ENCODE measurements around the gene BANK1. TPM values are rescaled to one million over a fixed set of nuclear protein-coding genes. Genes with fewer than 3 reads are reported as not detected.

The BANK1 gene
- total RNA-seq, 2 experiments from 2014 or later = 0.06 to 0.10 TPM

DNA sequence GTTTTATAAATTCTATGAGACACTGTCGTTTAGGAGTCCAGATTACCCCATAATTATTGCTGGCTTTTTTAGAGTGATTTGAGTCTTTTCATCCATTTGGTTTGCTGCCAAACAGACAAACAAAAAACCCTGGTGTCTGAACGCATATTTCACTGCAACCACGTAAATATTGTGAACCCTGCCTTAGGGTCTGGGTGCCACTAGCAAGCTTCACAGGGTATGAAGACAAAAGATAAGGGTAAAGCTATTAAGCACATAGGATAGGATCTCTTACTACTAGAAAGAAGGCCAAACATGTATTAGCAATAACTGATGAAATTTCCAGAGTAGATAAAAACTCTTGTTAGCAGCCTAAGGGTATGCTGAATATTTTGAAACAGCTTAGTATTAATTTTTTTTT is 143.3 kb downstream of the BANK1 start:
- Mint-ChIP-seq H3K27me3 (peaks cover 2% of the 10 kb centered on the region), H3K27ac (no peak overlapping the region), H3K4me3 (no peak overlapping the region), H3K4me1 (no peaks in the 10 kb centered on the region), H3K36me3 (ENCODE audit: low read depth) (no peaks in the 10 kb centered on the region), H3K9me3 (no peaks in the 10 kb centered on the region)
- DNase-seq = no peak
- POLR2A ChIA-PET = no interaction called here
- CTCF ChIA-PET = no interaction called here

DNA sequence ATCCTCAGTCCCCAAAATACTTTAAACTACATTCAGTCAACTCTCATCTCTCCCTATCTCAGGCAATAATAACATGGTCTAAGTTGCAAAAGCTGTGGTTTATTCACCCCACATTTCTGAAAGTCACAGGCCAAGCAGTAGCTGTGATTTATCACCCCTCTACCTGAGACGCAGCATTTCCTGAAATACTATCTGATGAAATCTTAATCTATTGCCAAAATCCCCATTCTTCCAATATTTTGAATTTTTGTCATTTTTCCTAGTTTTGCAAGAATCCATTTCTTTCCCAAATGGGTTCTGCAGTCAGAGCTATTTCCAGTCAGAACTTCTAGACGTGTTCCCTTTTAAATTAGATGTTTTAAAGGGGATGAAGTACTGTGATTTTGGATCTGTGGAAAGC is 148.3 kb downstream of the BANK1 start:
- ChIA-PET POLR2A (no interaction called here), CTCF (no interaction called here)
- H3K36me3 Mint-ChIP-seq (ENCODE audit: low read depth) = no peaks in the 10 kb centered on the region
- no peak for DNase-seq
- H3K9me3 Mint-ChIP-seq = no peaks in the 10 kb centered on the region
- no peaks in the 10 kb centered on the region for H3K4me1 Mint-ChIP-seq
- peaks cover 5% of the 10 kb centered on the region for H3K27me3 Mint-ChIP-seq
- no peak overlapping the region for H3K4me3 Mint-ChIP-seq
- no peak overlapping the region for H3K27ac Mint-ChIP-seq

DNA sequence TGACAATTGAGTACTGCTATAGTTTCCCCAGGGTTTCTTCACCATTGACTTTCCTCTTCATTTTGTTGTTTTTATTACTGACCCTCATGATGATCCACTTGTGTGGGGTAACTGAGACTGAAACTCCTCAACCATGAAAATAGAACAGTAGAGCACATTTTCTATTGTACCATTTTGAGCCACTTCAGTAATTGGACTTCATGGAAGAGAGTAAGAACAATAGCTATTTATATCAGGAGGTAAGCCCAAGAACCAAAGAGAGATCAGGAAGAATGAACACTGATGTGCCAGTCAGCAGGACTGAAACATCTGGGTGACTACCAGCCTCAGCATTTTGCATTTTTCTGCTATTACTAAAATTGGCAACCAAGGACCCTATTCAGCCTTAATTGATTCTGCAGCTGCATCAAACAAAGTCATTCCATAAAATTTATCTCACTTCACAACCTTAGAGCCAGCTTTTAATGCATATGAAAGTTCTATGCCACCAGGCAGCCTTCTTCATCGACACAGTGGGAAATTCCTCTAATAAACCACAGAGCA is 151.4 kb downstream of the BANK1 start:
- Mint-ChIP-seq H3K4me3 (no peak overlapping the region), H3K36me3 (ENCODE audit: low read depth) (no peaks in the 10 kb centered on the region), H3K27ac (no peak overlapping the region), H3K4me1 (no peaks in the 10 kb centered on the region), H3K9me3 (no peaks in the 10 kb centered on the region), H3K27me3 (peaks cover 5% of the 10 kb centered on the region)
- ChIA-PET CTCF (no interaction called here), POLR2A (no interaction called here)
- DNase-seq = no peak

DNA sequence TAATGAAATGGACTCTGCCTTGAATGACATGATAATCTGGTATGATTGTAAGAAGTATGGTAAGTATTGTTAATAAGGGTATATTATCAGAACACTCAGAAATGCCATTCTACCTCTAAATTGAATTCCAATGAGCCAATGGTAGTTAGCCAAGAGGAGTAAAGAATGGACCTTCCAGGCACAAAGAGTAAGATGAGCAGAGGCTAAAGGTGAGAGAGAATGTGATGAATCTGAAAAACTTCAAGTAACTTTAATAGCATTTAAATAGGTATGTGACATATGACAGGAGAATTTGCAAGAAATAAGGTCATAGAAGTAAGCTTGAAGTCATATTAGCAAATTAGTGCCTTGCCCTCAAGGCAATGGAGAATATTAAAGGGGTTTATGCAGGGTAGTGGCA is 152.4 kb downstream of the BANK1 start:
- no peak for DNase-seq
- Mint-ChIP-seq H3K9me3 (no peaks in the 10 kb centered on the region), H3K4me1 (no peaks in the 10 kb centered on the region), H3K4me3 (no peak overlapping the region), H3K36me3 (ENCODE audit: low read depth) (no peaks in the 10 kb centered on the region), H3K27me3 (peaks cover 4% of the 10 kb centered on the region), H3K27ac (no peak overlapping the region)
- POLR2A ChIA-PET = no interaction called here
- CTCF ChIA-PET = no interaction called here

DNA sequence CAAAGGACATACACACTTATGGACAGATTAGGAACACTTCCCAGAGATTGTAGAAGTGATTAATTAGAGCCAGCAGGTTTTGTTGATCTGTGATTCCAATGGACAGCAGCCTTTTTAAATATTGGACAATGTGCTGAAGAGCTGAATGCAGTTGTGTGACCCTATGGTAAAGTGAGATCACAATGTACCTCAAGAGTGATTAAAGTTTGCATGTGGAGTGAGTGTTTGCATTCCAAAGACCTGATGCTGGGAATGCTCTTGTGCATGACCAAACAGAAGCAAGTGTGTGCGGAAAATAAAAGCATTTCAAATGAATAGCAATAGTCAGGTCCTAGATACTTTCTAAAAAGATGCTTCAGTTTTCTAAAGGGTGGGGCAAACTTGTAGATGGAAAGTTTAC is 154.1 kb downstream of the BANK1 start:
- Mint-ChIP-seq H3K4me1 (no peaks in the 10 kb centered on the region), H3K27ac (no peak overlapping the region), H3K27me3 (peaks cover 4% of the 10 kb centered on the region), H3K9me3 (no peaks in the 10 kb centered on the region), H3K4me3 (no peak overlapping the region), H3K36me3 (ENCODE audit: low read depth) (no peaks in the 10 kb centered on the region)
- DNase-seq = no peak
- CTCF ChIA-PET = no interaction called here
- POLR2A ChIA-PET = interaction anchor here (0.6 kb wide), 1 partner anchor 116 kb away, joined by 3 read pairs; no protein-coding TSS in a partner anchor

DNA sequence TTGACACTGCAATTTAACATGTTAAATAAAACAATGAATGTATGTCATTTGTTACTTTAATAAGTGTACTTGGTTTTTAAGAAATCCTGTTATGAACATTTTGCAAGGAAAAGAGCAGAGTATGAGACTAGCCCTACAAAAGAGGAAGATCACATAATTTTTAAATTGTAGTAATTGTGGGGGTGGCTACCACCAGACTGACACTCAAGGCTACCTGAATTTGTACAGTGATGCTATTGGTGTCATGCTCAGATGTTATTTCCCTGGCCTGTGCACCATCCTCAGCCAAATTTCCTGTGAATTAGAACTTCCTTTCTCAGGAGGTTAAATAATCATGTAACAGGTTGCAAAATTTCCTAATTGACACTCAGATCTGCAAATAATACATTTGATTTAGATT is 157.5 kb downstream of the BANK1 start:
- POLR2A ChIA-PET = no interaction called here
- Mint-ChIP-seq H3K27ac (no peak overlapping the region), H3K27me3 (peaks cover 5% of the 10 kb centered on the region), H3K9me3 (no peaks in the 10 kb centered on the region), H3K36me3 (ENCODE audit: low read depth) (no peaks in the 10 kb centered on the region), H3K4me1 (no peaks in the 10 kb centered on the region), H3K4me3 (no peak overlapping the region)
- DNase-seq = no peak
- CTCF ChIA-PET = no interaction called here

DNA sequence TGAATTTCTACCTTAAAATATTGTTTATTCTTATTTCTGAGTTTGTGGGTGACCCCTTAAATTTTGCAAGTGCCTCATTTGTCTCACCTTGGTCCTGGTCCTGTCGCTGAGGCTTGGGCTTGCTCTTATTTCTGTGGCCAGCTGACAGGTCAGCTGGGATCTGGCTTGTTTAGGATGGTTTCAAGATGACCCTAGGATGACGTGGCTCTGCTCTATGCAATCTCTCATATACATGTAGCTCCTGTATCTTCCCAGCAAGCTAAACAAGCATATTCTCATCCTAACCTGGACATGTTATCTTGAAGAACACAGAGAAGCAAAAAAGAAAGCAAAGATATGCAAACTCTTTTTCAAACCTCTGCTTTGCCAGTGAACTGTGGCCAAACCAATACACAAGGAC is 158.4 kb downstream of the BANK1 start:
- no peaks in the 10 kb centered on the region for H3K36me3 Mint-ChIP-seq (ENCODE audit: low read depth)
- ChIA-PET POLR2A (no interaction called here), CTCF (no interaction called here)
- no peak for DNase-seq
- H3K4me1 Mint-ChIP-seq = no peaks in the 10 kb centered on the region
- peaks cover 7% of the 10 kb centered on the region for H3K27me3 Mint-ChIP-seq
- H3K27ac Mint-ChIP-seq = no peak overlapping the region
- H3K4me3 Mint-ChIP-seq = no peak overlapping the region
- H3K9me3 Mint-ChIP-seq = no peaks in the 10 kb centered on the region

DNA sequence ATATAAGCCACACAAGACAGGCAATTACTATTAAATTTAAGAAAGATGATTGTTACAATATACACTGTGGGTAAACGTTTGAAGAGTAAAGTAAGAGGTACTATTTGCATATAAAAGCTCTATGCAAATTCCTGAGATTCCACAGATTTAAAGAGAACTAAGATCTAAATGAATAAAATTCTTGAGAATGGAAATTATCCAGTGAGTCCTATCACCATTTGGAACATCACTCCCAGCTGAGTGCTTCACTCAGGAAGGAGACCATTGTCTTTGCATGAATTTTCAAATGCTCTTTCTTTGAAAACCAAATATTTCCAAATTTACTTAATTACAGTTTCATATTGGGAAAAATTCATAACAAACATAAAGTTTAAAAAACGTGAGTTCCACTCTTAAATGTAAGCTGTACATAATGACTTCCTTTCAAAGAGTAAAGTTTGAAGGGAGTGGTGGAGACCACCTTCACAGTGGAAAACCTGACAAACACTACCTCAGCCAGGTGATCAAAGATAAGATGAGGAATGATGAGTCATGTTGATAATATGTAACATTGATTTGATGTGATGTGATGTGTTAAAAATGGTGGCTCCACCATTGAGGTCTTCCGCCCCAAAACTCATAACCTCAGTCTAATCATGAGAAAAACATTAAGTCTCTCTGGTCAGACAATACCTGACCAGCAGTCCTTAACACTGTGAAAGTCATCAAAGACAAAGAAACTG is 159.9 kb downstream of the BANK1 start:
- Mint-ChIP-seq H3K9me3 (no peaks in the 10 kb centered on the region), H3K36me3 (ENCODE audit: low read depth) (no peaks in the 10 kb centered on the region), H3K27ac (no peak overlapping the region), H3K4me1 (no peaks in the 10 kb centered on the region), H3K4me3 (no peak overlapping the region), H3K27me3 (peaks cover 7% of the 10 kb centered on the region)
- ChIA-PET CTCF (interaction anchor here (0.6 to 1.0 kb wide), 3 partner anchors 8 to 947 kb away, joined by 3 read pairs; no protein-coding TSS in a partner anchor), POLR2A (interaction anchor here (0.6 kb wide), 1 partner anchor 1082 kb away, joined by 3 read pairs; no protein-coding TSS in a partner anchor)
- no peak for DNase-seq

DNA sequence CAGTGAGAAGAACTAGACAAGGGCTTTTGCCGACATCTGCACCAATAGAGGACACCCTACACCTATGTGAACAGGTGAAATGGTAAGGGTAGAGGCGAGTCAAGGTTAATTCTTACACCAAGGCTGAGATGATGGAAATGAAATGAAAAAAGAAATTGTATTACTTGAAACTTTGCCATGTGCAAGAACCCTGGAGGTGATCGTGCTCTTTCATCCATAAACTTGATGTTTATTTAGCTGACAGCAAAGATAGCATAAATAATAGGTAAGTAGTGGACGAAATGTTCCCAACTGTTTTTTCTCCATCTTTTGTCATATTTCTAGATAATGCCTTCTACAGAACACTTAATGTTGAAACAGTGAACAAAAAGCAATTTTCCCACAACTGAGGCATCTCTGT is 162.5 kb downstream of the BANK1 start:
- no peaks in the 10 kb centered on the region for H3K36me3 Mint-ChIP-seq (ENCODE audit: low read depth)
- H3K27ac Mint-ChIP-seq = no peak overlapping the region
- H3K27me3 Mint-ChIP-seq = peaks cover 7% of the 10 kb centered on the region
- POLR2A ChIA-PET = no interaction called here
- no peak for DNase-seq
- H3K4me3 Mint-ChIP-seq = no peak overlapping the region
- CTCF ChIA-PET = no interaction called here
- H3K9me3 Mint-ChIP-seq = no peaks in the 10 kb centered on the region
- H3K4me1 Mint-ChIP-seq = no peaks in the 10 kb centered on the region

DNA sequence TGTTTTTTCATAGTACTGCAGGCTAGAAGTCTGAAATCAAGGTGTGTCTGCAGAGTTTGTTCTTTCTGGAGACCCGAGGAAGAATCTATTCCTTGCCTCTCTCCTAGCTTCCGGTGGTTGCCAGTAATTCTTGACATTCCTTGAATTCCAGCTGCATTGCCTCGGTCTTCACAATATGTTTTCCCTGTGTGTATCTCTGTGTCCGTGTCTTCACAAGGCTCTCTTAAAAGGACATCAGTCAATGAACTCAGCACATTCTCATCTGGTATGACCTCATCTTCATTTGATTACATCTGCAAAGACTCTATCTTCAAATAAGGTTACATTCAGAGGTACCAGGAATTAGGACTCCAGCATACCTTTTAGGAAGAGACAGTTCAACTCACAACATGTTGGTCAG is 163.4 kb downstream of the BANK1 start:
- no peaks in the 10 kb centered on the region for H3K4me1 Mint-ChIP-seq
- no peak overlapping the region for H3K27ac Mint-ChIP-seq
- peaks cover 7% of the 10 kb centered on the region for H3K27me3 Mint-ChIP-seq
- no peak overlapping the region for H3K4me3 Mint-ChIP-seq
- no peaks in the 10 kb centered on the region for H3K36me3 Mint-ChIP-seq (ENCODE audit: low read depth)
- H3K9me3 Mint-ChIP-seq = no peaks in the 10 kb centered on the region
- no peak for DNase-seq
- POLR2A ChIA-PET = no interaction called here
- CTCF ChIA-PET = no interaction called here

DNA sequence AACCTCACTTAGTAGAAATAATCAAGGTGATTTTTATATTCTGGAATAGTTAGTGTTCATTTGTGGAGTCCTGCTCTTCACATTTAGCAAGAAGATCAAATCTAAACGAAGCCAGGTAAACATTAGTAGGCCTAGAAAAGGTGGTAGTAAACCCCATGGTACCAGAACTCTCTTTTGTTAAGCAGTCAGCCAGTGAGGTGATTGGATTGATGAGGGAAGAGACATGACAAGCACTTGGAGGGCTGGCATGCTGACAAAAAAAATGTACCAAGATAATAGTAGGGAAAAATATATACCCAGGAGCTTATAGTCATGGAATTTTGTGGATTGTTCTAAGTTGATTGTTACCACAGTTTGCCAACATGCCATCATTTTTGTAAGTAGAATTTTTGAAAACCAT is 163.8 kb downstream of the BANK1 start:
- Mint-ChIP-seq H3K9me3 (no peaks in the 10 kb centered on the region), H3K36me3 (ENCODE audit: low read depth) (no peaks in the 10 kb centered on the region), H3K4me3 (no peak overlapping the region), H3K4me1 (no peaks in the 10 kb centered on the region), H3K27me3 (peaks cover 7% of the 10 kb centered on the region), H3K27ac (no peak overlapping the region)
- ChIA-PET CTCF (no interaction called here), POLR2A (no interaction called here)
- DNase-seq = no peak

DNA sequence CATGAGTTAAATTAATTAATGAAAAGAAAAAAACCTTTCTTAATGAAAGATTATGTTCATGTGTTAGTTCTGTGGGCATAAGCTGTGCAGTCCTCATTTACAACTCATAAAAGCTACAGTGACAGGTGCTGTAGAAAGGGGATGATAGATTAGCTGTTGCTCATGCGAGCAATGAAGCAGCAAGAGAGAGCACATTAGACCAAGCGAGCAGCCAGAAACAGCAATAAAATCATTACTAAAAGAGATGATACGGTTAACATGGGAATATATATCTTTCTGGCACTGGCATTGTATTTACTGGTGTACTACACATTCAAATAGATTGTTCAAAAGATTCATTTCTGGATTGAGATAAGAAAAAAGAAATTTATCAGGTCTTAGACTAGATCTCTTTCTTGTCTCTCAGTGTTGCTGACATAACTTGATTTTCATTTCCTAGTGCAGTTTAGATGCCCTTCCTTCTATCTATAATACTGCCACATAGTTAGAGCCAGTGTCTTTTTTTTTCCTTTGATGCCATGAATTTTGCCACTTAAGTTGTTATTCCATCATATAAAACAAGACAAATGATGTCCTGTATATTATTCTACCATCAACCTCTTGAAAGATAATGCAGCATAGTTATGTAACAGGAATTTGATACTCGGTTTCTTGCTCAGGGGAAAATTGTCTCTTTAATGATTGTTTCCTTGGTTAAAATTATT is 164.6 kb downstream of the BANK1 start:
- H3K27ac Mint-ChIP-seq = no peak overlapping the region
- no peaks in the 10 kb centered on the region for H3K4me1 Mint-ChIP-seq
- no peak for DNase-seq
- H3K27me3 Mint-ChIP-seq = peaks cover 7% of the 10 kb centered on the region
- ChIA-PET POLR2A (no interaction called here), CTCF (interaction anchor here (0.5 kb wide), 1 partner anchor 569 kb away, joined by 3 read pairs; no protein-coding TSS in a partner anchor)
- H3K36me3 Mint-ChIP-seq (ENCODE audit: low read depth) = no peaks in the 10 kb centered on the region
- no peaks in the 10 kb centered on the region for H3K9me3 Mint-ChIP-seq
- H3K4me3 Mint-ChIP-seq = no peak overlapping the region

DNA sequence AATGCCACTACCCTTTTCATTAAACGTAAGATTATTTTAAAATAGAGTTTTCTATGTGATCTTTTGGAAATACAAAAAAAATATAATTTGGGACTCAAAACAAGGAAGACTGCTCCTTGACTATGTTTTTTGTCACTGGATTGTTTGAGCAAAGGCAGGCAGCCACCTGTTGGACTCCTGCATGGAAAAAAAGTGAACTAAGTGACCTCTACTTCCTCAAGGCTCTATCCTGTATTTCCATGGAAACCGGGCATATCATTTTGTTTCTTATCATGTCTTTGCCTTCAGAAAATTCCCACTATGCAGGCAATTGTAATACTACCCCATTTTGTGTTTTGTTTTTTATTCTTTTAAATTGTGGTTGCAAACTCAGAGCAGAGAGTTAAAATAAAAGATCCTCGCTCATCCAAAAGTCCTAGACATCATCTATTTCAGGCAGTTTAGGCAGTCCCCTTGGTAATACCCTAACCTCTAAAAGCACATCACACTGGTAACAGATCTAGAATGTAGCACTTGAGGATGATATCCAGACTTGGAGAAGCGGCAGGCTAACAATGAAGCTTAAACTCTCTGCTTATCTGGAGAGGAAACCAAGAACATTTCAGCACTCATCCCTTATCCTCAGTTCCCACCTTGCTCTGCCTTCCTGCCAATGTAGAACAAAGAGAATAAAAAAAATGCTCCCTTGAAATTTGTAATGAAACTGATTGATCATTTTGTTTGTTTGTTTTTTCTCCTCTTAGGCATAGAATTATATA is 165.7 kb downstream of the BANK1 start:
- H3K4me3 Mint-ChIP-seq = no peak overlapping the region
- CTCF ChIA-PET = no interaction called here
- no peak overlapping the region for H3K27ac Mint-ChIP-seq
- POLR2A ChIA-PET = no interaction called here
- no peaks in the 10 kb centered on the region for H3K9me3 Mint-ChIP-seq
- H3K4me1 Mint-ChIP-seq = no peaks in the 10 kb centered on the region
- DNase-seq = no peak
- no peaks in the 10 kb centered on the region for H3K36me3 Mint-ChIP-seq (ENCODE audit: low read depth)
- H3K27me3 Mint-ChIP-seq = peaks cover 2% of the 10 kb centered on the region

Data from activated CD4-positive, alpha-beta T cell treated with anti-CD3 and anti-CD28 coated beads, Interleukin-2, amount 10 ng/mL, durations not matched to agents 7 days and 5 days (primary cell).